K562 (cell line): ENCODE data around the gene DNAJC19. TPM values are rescaled to one million over a fixed set of nuclear protein-coding genes. Genes with fewer than 3 reads are reported as not detected.

Experiments used
- C11orf30 ChIP-seq: fragments of 450-650 bp; IDR thresholded peaks from 2 replicates; pipeline ENCODE4 v1.6.1; 2016; ENCODE audit warnings: low read depth, mild to moderate bottlenecking
- CBX5 ChIP-seq: IDR thresholded peaks from 2 replicates; pipeline ENCODE4 v1.6.1; 2014; ENCODE audit warnings: low read depth, borderline replicate concordance
- CTBP1 ChIP-seq: fragments of 450-650 bp; IDR thresholded peaks from 2 replicates; pipeline ENCODE4 v1.6.1; 2016; ENCODE audit warnings: borderline replicate concordance
- EHMT2 ChIP-seq: fragments of 450-650 bp; IDR thresholded peaks from 2 replicates; pipeline ENCODE4 v1.6.1; 2018; ENCODE audit warnings: antibody characterized with exemption
- FOS ChIP-seq: IDR thresholded peaks from 3 replicates; pipeline ENCODE4 v1.6.1; 2011; ENCODE audit not compliant: insufficient read length; ENCODE audit errors: extremely low read depth
- HDAC2 ChIP-seq: fragments of 450-650 bp; IDR thresholded peaks from 2 replicates; pipeline ENCODE4 v1.6.1; 2016; ENCODE audit warnings: mild to moderate bottlenecking
- NCOR1 ChIP-seq: fragments of 450-650 bp; IDR thresholded peaks from 2 replicates; pipeline ENCODE4 v1.6.1; 2016; ENCODE audit warnings: mild to moderate bottlenecking, moderate library complexity
- NFIX ChIP-seq: fragments of 250-450 bp; sonication (Bioruptor Pico); IDR thresholded peaks from 2 replicates; pipeline ENCODE4 v1.4.0; 2020; ENCODE audit warnings: low read depth, mild to moderate bottlenecking, moderate library complexity
- NONO ChIP-seq, 2 experiments: fragments of 200-400 bp in 1 of 2; fragments of 450-650 bp in 1 of 2; formaldehyde crosslinking in 1 of 2; IDR thresholded peaks; 2 replicates each; pipeline ENCODE4 v1.6.1; 2017; ENCODE audit warnings: low read depth in 2 of 2, mild to moderate bottlenecking in 2 of 2, moderate library complexity in 2 of 2, low read length in 1 of 2
- POLR2H ChIP-seq: IDR thresholded peaks from 2 replicates; pipeline ENCODE4 v1.6.1; 2016; ENCODE audit warnings: missing genetic modification characterization, low read depth, mild to moderate bottlenecking, control low read depth, missing compliant biosample characterization, moderate library complexity
- PRDM10 ChIP-seq: fragments of 450-650 bp; IDR thresholded peaks from 2 replicates; pipeline ENCODE4 v1.6.1; 2018; ENCODE audit not compliant: partially characterized antibody
- SIX5 ChIP-seq, 2 experiments: IDR thresholded peaks; 2 replicates each; pipeline ENCODE4 v1.6.1; 2011; ENCODE audit warnings: low read length in 2 of 2, borderline replicate concordance in 1 of 2, low read depth in 1 of 2, mild to moderate bottlenecking in 1 of 2, moderate library complexity in 1 of 2; ENCODE audit not compliant: insufficient read depth in 1 of 2
- TBP ChIP-seq: optimal IDR thresholded peaks from 2 replicates; pipeline ENCODE3; 2011; ENCODE audit warnings: low read depth, low read length, improper control_type of control experiment
- TOE1 ChIP-seq, 2 experiments: fragments of 450-650 bp in 1 of 2; sonication (generic) in 1 of 2; formaldehyde crosslinking in 1 of 2; IDR thresholded peaks; 2 replicates each; pipeline versions ENCODE4 v1.7.1 to v1.8.0; 2016 to 2022; ENCODE audit warnings: borderline replicate concordance in 2 of 2, mild to moderate bottlenecking in 2 of 2, antibody characterized with exemption in 1 of 2, inconsistent platforms in 1 of 2, low read depth in 1 of 2, missing genetic modification reagents in 1 of 2, moderate library complexity in 1 of 2
- ZBTB5 ChIP-seq: fragments of 450-650 bp; IDR thresholded peaks from 2 replicates; pipeline ENCODE4 v1.6.1; 2017; ENCODE audit warnings: antibody characterized with exemption
- ZC3H4 ChIP-seq: sonication (generic); formaldehyde crosslinking; IDR thresholded peaks from 2 replicates; pipeline ENCODE4 v1.9.0; 2021; ENCODE audit warnings: missing genetic modification reagents, borderline replicate concordance
- ZFP30 ChIP-seq: fragments of 250-450 bp; sonication (Bioruptor Pico); IDR thresholded peaks from 2 replicates; pipeline ENCODE4 v1.8.0; 2022; ENCODE audit warnings: moderate library complexity, mild to moderate bottlenecking, inconsistent platforms, borderline replicate concordance
- polyA plus RNA-seq, 8 experiments: library from polyadenylated mRNA; depleted of rRNA in 4 of 8; stranded (reverse) in 5 of 8; unstranded in 3 of 8; fragments of >200 nt; fragmentation: Nextera tagmentation in 2 of 8; fragmentation: Illumina TruSeq in 1 of 8; extraction: Ambion mirVana in 2 of 8; extraction: Trizol in 1 of 8; gene quantifications; 2 replicates each; pipeline versions ENCODE4 v1.2.1 to v1.2.3, GENCODE V29; 2011 to 2014; ENCODE audit warnings: inconsistent platforms in 1 of 8, missing spikeins in 1 of 8
- total RNA-seq, 7 experiments: library from RNA; depleted of rRNA in 6 of 7; stranded (reverse); fragments of >200 nt in 6 of 7; fragmentation: Illumina TruSeq in 2 of 7; extraction: Trizol in 2 of 7; gene quantifications; 2 replicates each; pipeline versions ENCODE4 v1.2.1 to v1.2.3, GENCODE V29; 2011 to 2021; ENCODE audit warnings: low replicate concordance in 1 of 7
- TF ChIP-seq, protein P1 (sequence below): fragments of 250-450 bp; sonication (Bioruptor Pico); IDR thresholded peaks from 2 replicates; pipeline ENCODE4 v1.4.0; 2020; ENCODE audit warnings: mild to moderate bottlenecking, moderate library complexity, borderline replicate concordance

The DNAJC19 gene
- total and polyA plus RNA-seq, 9 of the 15 experiments (the other 6 are each of a cell fraction or from before 2014, with no cell fraction given) = 55.7 to 184 (median 99.1) TPM

- no peak for TF ChIP-seq NONO (IDR thresholded peaks at IDR 0.05; ENCODE audit: low read depth in 2 of 2, low read length in 1 of 2)
- TF ChIP-seq CTBP1 = peak; percentile 47; the same call in 1 of the 2 replicates
- peak; percentile 14 for TF ChIP-seq FOS
- peak; percentile 78 for TF ChIP-seq TBP
- TF ChIP-seq SIX5 (IDR thresholded peaks at IDR 0.05; ENCODE audit: borderline replicate concordance in 1 of 2, insufficient read depth in 1 of 2, low read depth in 1 of 2, low read length in 2 of 2) = peak in 1 of 2 experiments; percentile 14; a peak in 1 of 4 replicates
- TF ChIP-seq C11orf30 = peak; percentile 76
- no peak for TF ChIP-seq ZFP30 (CRISPR knock-in tag)
- TF ChIP-seq TOE1 (IDR thresholded peaks at IDR 0.05; ENCODE audit: borderline replicate concordance) = peak; percentile 63; the same call in 1 of the 2 replicates
- TF ChIP-seq TOE1 (CRISPR knock-in tag; IDR thresholded peaks at IDR 0.05; ENCODE audit: borderline replicate concordance, low read depth) = no peak
- TF ChIP-seq, protein P1, sequence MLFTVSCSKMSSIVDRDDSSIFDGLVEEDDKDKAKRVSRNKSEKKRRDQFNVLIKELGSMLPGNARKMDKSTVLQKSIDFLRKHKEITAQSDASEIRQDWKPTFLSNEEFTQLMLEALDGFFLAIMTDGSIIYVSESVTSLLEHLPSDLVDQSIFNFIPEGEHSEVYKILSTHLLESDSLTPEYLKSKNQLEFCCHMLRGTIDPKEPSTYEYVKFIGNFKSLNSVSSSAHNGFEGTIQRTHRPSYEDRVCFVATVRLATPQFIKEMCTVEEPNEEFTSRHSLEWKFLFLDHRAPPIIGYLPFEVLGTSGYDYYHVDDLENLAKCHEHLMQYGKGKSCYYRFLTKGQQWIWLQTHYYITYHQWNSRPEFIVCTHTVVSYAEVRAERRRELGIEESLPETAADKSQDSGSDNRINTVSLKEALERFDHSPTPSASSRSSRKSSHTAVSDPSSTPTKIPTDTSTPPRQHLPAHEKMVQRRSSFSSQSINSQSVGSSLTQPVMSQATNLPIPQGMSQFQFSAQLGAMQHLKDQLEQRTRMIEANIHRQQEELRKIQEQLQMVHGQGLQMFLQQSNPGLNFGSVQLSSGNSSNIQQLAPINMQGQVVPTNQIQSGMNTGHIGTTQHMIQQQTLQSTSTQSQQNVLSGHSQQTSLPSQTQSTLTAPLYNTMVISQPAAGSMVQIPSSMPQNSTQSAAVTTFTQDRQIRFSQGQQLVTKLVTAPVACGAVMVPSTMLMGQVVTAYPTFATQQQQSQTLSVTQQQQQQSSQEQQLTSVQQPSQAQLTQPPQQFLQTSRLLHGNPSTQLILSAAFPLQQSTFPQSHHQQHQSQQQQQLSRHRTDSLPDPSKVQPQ = no peak
- TF ChIP-seq ZC3H4 = no peak
- 0 out of 2 replicates have a peak, but pooled peaks have one; percentile 40 for TF ChIP-seq CBX5
- 0 out of 2 replicates have a peak, but pooled peaks have one; percentile 19 for TF ChIP-seq EHMT2
- TF ChIP-seq PRDM10 = peak; percentile 89
- peak; percentile 47; the same call in 1 of the 2 replicates for TF ChIP-seq HDAC2
- peak; percentile 81 for TF ChIP-seq POLR2H (tag)
- no peak for TF ChIP-seq NFIX (CRISPR knock-in tag)
- no peak for TF ChIP-seq NCOR1
- no peak for TF ChIP-seq ZBTB5
These were observed at the start of gene DNAJC19 (continued) for GRCh38 chr3:180989291-180990163.
